ENCODE results near the gene HUNK. TPM values are rescaled to one million over a fixed set of nuclear protein-coding genes. Genes with fewer than 3 reads are reported as not detected.

Gene HUNK
- total and polyA plus RNA-seq, 2 experiments from 2014 or later, result 1.6 to 5.1 TPM

DNA sequence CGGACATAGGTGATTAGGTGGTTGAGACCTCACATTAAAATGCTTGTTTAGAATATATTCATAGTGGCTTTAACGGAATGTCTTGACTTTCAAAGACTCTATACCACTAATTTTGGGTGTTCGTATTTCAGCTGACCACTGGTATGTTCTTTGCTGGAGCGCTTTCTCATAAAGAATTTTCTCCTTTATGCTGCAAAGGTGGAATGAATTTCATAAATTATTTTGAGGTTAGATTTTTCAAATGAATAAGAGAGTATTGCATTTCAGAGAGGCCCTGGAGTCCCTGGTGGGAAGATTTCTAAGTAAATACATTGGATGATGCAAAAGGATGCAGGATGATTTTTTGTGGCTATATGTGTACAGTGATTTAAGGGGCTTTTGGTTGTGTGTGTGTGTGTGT, 55.8 kb downstream of the HUNK start:
- Histone ChIP-seq H3K79me2 (replicated peaks; ENCODE audit: insufficient read depth) (no peaks in the 10 kb centered on the region), H3K4me3 (no peak overlapping the region), H3K27ac (ENCODE audit: low read depth) (no peak overlapping the region), H4K20me1 (replicated peaks; ENCODE audit: insufficient read depth) (no peaks in the 10 kb centered on the region; the same call in 1 of the 2 replicates), H3K4me1 (ENCODE audit: insufficient read depth) (no peaks in the 10 kb centered on the region), H2AFZ (no peak overlapping the region), H3K36me3 (ENCODE audit: insufficient read depth) (peaks cover 4% of the 10 kb centered on the region; the same call in 1 of the 2 replicates), H3K4me2 (no peak overlapping the region), H3K27me3 (ENCODE audit: insufficient read depth) (no peaks in the 10 kb centered on the region), H3F3A (replicated peaks; ENCODE audit: low read depth) (no peaks in the 10 kb centered on the region), H3K9me2 (ENCODE audit: insufficient read depth) (no peaks in the 10 kb centered on the region)
- no peak overlapping the region for H3K27ac Mint-ChIP-seq
- H3K27me3 Mint-ChIP-seq (ENCODE audit: insufficient read depth, low read depth, poor library complexity), result peaks cover 2% of the 10 kb centered on the region
- peaks cover 23% of the 10 kb centered on the region for H3K36me3 Mint-ChIP-seq (ENCODE audit: low read depth)
- H3K9me3 Mint-ChIP-seq, result peaks cover 8% of the 10 kb centered on the region
- TF ChIP-seq CREB1 (CRISPR knock-in tag; IDR thresholded peaks at IDR 0.05; ENCODE audit: low read depth), result no peak
- no peak for TF ChIP-seq POLR2AphosphoS5 (IDR thresholded peaks at IDR 0.05; ENCODE audit: low read depth)
- TF ChIP-seq, protein P1, sequence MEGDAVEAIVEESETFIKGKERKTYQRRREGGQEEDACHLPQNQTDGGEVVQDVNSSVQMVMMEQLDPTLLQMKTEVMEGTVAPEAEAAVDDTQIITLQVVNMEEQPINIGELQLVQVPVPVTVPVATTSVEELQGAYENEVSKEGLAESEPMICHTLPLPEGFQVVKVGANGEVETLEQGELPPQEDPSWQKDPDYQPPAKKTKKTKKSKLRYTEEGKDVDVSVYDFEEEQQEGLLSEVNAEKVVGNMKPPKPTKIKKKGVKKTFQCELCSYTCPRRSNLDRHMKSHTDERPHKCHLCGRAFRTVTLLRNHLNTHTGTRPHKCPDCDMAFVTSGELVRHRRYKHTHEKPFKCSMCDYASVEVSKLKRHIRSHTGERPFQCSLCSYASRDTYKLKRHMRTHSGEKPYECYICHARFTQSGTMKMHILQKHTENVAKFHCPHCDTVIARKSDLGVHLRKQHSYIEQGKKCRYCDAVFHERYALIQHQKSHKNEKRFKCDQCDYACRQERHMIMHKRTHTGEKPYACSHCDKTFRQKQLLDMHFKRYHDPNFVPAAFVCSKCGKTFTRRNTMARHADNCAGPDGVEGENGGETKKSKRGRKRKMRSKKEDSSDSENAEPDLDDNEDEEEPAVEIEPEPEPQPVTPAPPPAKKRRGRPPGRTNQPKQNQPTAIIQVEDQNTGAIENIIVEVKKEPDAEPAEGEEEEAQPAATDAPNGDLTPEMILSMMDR (conservative IDR thresholded peaks at IDR 0.05; ENCODE audit: low read depth in 2 of 2), result no peak
- TF ChIP-seq, protein P2, sequence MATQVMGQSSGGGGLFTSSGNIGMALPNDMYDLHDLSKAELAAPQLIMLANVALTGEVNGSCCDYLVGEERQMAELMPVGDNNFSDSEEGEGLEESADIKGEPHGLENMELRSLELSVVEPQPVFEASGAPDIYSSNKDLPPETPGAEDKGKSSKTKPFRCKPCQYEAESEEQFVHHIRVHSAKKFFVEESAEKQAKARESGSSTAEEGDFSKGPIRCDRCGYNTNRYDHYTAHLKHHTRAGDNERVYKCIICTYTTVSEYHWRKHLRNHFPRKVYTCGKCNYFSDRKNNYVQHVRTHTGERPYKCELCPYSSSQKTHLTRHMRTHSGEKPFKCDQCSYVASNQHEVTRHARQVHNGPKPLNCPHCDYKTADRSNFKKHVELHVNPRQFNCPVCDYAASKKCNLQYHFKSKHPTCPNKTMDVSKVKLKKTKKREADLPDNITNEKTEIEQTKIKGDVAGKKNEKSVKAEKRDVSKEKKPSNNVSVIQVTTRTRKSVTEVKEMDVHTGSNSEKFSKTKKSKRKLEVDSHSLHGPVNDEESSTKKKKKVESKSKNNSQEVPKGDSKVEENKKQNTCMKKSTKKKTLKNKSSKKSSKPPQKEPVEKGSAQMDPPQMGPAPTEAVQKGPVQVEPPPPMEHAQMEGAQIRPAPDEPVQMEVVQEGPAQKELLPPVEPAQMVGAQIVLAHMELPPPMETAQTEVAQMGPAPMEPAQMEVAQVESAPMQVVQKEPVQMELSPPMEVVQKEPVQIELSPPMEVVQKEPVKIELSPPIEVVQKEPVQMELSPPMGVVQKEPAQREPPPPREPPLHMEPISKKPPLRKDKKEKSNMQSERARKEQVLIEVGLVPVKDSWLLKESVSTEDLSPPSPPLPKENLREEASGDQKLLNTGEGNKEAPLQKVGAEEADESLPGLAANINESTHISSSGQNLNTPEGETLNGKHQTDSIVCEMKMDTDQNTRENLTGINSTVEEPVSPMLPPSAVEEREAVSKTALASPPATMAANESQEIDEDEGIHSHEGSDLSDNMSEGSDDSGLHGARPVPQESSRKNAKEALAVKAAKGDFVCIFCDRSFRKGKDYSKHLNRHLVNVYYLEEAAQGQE (IDR thresholded peaks at IDR 0.05; ENCODE audit: unreplicated experiment), result no peak
- TF ChIP-seq NANOG (IDR thresholded peaks at IDR 0.05; ENCODE audit: borderline replicate concordance), result no peak
- TF ChIP-seq EZH2 (IDR thresholded peaks at IDR 0.05; ENCODE audit: low read depth, unreplicated experiment), result no peak
- TF ChIP-seq, protein P3, sequence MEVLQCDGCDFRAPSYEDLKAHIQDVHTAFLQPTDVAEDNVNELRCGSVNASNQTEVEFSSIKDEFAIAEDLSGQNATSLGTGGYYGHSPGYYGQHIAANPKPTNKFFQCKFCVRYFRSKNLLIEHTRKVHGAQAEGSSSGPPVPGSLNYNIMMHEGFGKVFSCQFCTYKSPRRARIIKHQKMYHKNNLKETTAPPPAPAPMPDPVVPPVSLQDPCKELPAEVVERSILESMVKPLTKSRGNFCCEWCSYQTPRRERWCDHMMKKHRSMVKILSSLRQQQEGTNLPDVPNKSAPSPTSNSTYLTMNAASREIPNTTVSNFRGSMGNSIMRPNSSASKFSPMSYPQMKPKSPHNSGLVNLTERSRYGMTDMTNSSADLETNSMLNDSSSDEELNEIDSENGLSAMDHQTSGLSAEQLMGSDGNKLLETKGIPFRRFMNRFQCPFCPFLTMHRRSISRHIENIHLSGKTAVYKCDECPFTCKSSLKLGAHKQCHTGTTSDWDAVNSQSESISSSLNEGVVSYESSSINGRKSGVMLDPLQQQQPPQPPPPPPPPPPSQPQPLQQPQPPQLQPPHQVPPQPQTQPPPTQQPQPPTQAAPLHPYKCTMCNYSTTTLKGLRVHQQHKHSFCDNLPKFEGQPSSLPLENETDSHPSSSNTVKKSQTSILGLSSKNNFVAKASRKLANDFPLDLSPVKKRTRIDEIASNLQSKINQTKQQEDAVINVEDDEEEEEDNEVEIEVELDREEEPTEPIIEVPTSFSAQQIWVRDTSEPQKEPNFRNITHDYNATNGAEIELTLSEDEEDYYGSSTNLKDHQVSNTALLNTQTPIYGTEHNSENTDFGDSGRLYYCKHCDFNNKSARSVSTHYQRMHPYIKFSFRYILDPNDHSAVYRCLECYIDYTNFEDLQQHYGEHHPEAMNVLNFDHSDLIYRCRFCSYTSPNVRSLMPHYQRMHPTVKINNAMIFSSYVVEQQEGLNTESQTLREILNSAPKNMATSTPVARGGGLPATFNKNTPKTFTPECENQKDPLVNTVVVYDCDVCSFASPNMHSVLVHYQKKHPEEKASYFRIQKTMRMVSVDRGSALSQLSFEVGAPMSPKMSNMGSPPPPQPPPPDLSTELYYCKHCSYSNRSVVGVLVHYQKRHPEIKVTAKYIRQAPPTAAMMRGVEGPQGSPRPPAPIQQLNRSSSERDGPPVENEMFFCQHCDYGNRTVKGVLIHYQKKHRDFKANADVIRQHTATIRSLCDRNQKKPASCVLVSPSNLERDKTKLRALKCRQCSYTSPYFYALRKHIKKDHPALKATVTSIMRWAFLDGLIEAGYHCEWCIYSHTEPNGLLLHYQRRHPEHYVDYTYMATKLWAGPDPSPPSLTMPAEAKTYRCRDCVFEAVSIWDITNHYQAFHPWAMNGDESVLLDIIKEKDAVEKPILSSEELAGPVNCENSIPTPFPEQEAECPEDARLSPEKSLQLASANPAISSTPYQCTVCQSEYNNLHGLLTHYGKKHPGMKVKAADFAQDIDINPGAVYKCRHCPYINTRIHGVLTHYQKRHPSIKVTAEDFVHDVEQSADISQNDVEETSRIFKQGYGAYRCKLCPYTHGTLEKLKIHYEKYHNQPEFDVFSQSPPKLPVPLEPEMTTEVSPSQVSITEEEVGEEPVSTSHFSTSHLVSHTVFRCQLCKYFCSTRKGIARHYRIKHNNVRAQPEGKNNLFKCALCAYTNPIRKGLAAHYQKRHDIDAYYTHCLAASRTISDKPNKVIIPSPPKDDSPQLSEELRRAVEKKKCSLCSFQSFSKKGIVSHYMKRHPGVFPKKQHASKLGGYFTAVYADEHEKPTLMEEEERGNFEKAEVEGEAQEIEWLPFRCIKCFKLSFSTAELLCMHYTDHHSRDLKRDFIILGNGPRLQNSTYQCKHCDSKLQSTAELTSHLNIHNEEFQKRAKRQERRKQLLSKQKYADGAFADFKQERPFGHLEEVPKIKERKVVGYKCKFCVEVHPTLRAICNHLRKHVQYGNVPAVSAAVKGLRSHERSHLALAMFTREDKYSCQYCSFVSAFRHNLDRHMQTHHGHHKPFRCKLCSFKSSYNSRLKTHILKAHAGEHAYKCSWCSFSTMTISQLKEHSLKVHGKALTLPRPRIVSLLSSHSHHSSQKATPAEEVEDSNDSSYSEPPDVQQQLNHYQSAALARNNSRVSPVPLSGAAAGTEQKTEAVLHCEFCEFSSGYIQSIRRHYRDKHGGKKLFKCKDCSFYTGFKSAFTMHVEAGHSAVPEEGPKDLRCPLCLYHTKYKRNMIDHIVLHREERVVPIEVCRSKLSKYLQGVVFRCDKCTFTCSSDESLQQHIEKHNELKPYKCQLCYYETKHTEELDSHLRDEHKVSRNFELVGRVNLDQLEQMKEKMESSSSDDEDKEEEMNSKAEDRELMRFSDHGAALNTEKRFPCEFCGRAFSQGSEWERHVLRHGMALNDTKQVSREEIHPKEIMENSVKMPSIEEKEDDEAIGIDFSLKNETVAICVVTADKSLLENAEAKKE (CRISPR knock-in tag; IDR thresholded peaks at IDR 0.05), result no peak
- TF ChIP-seq ZNF331 (CRISPR knock-in tag; IDR thresholded peaks at IDR 0.05; ENCODE audit: low read depth), result no peak
- TF ChIP-seq EZH2phosphoT487 (IDR thresholded peaks at IDR 0.05; ENCODE audit: unreplicated experiment), result no peak
- no peak for TF ChIP-seq STAT1 (IDR thresholded peaks at IDR 0.05; ENCODE audit: unreplicated experiment)
- TF ChIP-seq ZNF114 (CRISPR knock-in tag; IDR thresholded peaks at IDR 0.05), result no peak
- TF ChIP-seq JUNB (IDR thresholded peaks at IDR 0.05; ENCODE audit: unreplicated experiment), result no peak
- TF ChIP-seq, protein P4, sequence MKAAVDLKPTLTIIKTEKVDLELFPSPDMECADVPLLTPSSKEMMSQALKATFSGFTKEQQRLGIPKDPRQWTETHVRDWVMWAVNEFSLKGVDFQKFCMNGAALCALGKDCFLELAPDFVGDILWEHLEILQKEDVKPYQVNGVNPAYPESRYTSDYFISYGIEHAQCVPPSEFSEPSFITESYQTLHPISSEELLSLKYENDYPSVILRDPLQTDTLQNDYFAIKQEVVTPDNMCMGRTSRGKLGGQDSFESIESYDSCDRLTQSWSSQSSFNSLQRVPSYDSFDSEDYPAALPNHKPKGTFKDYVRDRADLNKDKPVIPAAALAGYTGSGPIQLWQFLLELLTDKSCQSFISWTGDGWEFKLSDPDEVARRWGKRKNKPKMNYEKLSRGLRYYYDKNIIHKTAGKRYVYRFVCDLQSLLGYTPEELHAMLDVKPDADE (IDR thresholded peaks at IDR 0.05), result no peak
- peaks cover 10% of the 10 kb centered on the region for H3K4me1 Mint-ChIP-seq
- ATAC-seq (no peak), DNase-seq (ENCODE audit: low spot score) (no peak)
- H3K4me3 Mint-ChIP-seq, result no peak overlapping the region
